ENCODE results near the gene UBLCP1.

Gene UBLCP1

GRCh38 chr5:159240301-159240870, 22.7 kb upstream of the UBLCP1 start:
- peak; percentile 20 for DNase-seq (ENCODE audit: low read depth)

GRCh38 chr5:159241946-159242552, 21.0 kb upstream of the UBLCP1 start:
- no peak for TF ChIP-seq CTCF (conservative IDR thresholded peaks at IDR 0.05; ENCODE audit: low read length)
- no peak overlapping the region for H3K4me3 ChIP-seq (ENCODE audit: low read length)
- no peak for DNase-seq (ENCODE audit: low read depth)

More at GRCh38 chr5:159240301-159240870, 22.7 kb upstream of the UBLCP1 start:
- no peak for TF ChIP-seq CTCF (conservative IDR thresholded peaks at IDR 0.05; ENCODE audit: low read length)
- no peak overlapping the region for H3K4me3 ChIP-seq (ENCODE audit: low read length)

GRCh38 chr5:159242656-159243055, 20.4 kb upstream of the UBLCP1 start:
- no peak overlapping the region for H3K4me3 ChIP-seq (ENCODE audit: low read length)
- DNase-seq (ENCODE audit: low read depth): no peak
- no peak for TF ChIP-seq CTCF (conservative IDR thresholded peaks at IDR 0.05; ENCODE audit: low read length)

- H3K4me3 ChIP-seq (ENCODE audit: low read length): no peak overlapping the region
- no peak for DNase-seq (ENCODE audit: low read depth)
- TF ChIP-seq CTCF (conservative IDR thresholded peaks at IDR 0.05; ENCODE audit: low read length): no peak
Observed at GRCh38 chr5:159243385-159243784, 19.7 kb upstream of the UBLCP1 start.

GRCh38 chr5:159244163-159244562, 18.9 kb upstream of the UBLCP1 start:
- TF ChIP-seq CTCF (conservative IDR thresholded peaks at IDR 0.05; ENCODE audit: low read length): no peak
- H3K4me3 ChIP-seq (ENCODE audit: low read length): no peak overlapping the region
- DNase-seq (ENCODE audit: low read depth): no peak

GRCh38 chr5:159244890-159245289, 18.2 kb upstream of the UBLCP1 start:
- no peak for TF ChIP-seq CTCF (conservative IDR thresholded peaks at IDR 0.05; ENCODE audit: low read length)
- DNase-seq (ENCODE audit: low read depth): no peak
- no peak overlapping the region for H3K4me3 ChIP-seq (ENCODE audit: low read length)

GRCh38 chr5:159249158-159249557, 13.9 kb upstream of the UBLCP1 start:
- H3K4me3 ChIP-seq (ENCODE audit: low read length): no peak overlapping the region
- no peak for DNase-seq (ENCODE audit: low read depth)
- no peak for TF ChIP-seq CTCF (conservative IDR thresholded peaks at IDR 0.05; ENCODE audit: low read length)
